H1 (cell line): Measurements from ENCODE around the gene FARS2. TPM values are rescaled to one million over a fixed set of nuclear protein-coding genes. Genes with fewer than 3 reads are reported as not detected.

Experiments
- CTCF ChIA-PET: fragments of 300-600 bp; sonication (Branson Sonifier 250); formaldehyde crosslinking; loops from one replicate; lab custom pipeline; 2021; ENCODE audit not compliant: partially characterized antibody; lab: Charles Lee
- POLR2A ChIA-PET: fragments of 300-600 bp; sonication (Branson Sonifier 250); formaldehyde crosslinking; loops from one replicate; lab custom pipeline; 2021; ENCODE audit warnings: inconsistent platforms; ENCODE audit not compliant: partially characterized antibody; lab: Charles Lee
- DNase-seq, 2 experiments: peaks; one replicate each; pipeline versions ENCODE4 v3.0.0 to v3.0.0-alpha.2; 2010 to 2022; ENCODE audit warnings: low spot score in 2 of 2, low read depth in 1 of 2, mixed read lengths in 1 of 2
- FAIRE-seq: peaks from 2 replicates; lab custom pipeline; 2011; peaks lifted over from hg19 to GRCh38; lab: Jason Lieb, UNC
- H2AFZ ChIP-seq: 2 replicates; pipeline ENCODE4 v1.8.1; 2012; ENCODE audit warnings: low read length, inconsistent platforms
- H2AK5ac ChIP-seq: 2 replicates; pipeline ENCODE4 v1.6.1; 2013; ENCODE audit warnings: low read depth, low read length
- H2BK120ac ChIP-seq: replicated peaks from 2 replicates; pipeline ENCODE3; 2013; ENCODE audit warnings: low read depth, low read length, inconsistent platforms
- H2BK12ac ChIP-seq: 2 replicates; pipeline ENCODE4 v1.6.1; 2013; ENCODE audit warnings: low read depth, low read length
- H2BK15ac ChIP-seq: 2 replicates; pipeline ENCODE4 v1.6.1; 2013; ENCODE audit warnings: low read length
- H2BK20ac ChIP-seq: 2 replicates; pipeline ENCODE4 v1.6.1; 2013; ENCODE audit warnings: low read length
- H2BK5ac ChIP-seq: 2 replicates; pipeline ENCODE4 v1.6.1; 2013; ENCODE audit warnings: low read depth, low read length
- H3K14ac ChIP-seq: 2 replicates; pipeline ENCODE4 v1.6.1; 2013; ENCODE audit warnings: inconsistent platforms; ENCODE audit not compliant: insufficient read length
- H3K18ac ChIP-seq: 2 replicates; pipeline ENCODE4 v1.6.1; 2013; ENCODE audit warnings: low read length; ENCODE audit errors: extremely low read depth
- H3K23ac ChIP-seq: 2 replicates; pipeline ENCODE4 v1.6.1; 2013; ENCODE audit warnings: inconsistent platforms; ENCODE audit not compliant: insufficient read length
- H3K23me2 ChIP-seq: 2 replicates; pipeline ENCODE4 v1.6.1; 2013; ENCODE audit warnings: low read depth, low read length
- H3K27ac ChIP-seq: 2 replicates; pipeline ENCODE4 v1.6.1; 2011; ENCODE audit warnings: low read depth, low read length, inconsistent platforms
- H3K27me3 ChIP-seq, 4 experiments: replicated peaks in 1 of 4; 1 replicate in 1 of 4; 2 replicates in 3 of 4; pipeline versions ENCODE4 v1.6.1 to v1.8.1; 2011 to 2013; ENCODE audit warnings: low read length in 3 of 4, mild to moderate bottlenecking in 3 of 4, inconsistent platforms in 2 of 4, mixed read lengths in 2 of 4, moderate library complexity in 1 of 4; ENCODE audit not compliant: control insufficient read depth in 3 of 4, insufficient read depth in 3 of 4; ENCODE audit errors: extremely low read depth in 1 of 4
- H3K36me3 ChIP-seq, 4 experiments: 2 replicates each; pipeline versions ENCODE4 v1.6.1 to v1.8.1; 2011 to 2013; ENCODE audit warnings: mild to moderate bottlenecking in 4 of 4, low read length in 3 of 4, moderate library complexity in 2 of 4, control low read depth in 1 of 4, inconsistent platforms in 1 of 4; ENCODE audit not compliant: insufficient read depth in 4 of 4, control insufficient read depth in 2 of 4
- H3K4ac ChIP-seq: replicated peaks from 2 replicates; pipeline ENCODE3; 2013; ENCODE audit warnings: low read length, low read depth, mixed read lengths, inconsistent platforms; ENCODE audit not compliant: insufficient read length
- H3K4me1 ChIP-seq, 4 experiments: replicated peaks in 1 of 4; 1 replicate in 1 of 4; 2 replicates in 3 of 4; pipeline versions ENCODE4 v1.6.1 to v1.8.1; 2011 to 2013; ENCODE audit warnings: low read length in 3 of 4, inconsistent platforms in 2 of 4, mixed read lengths in 1 of 4; ENCODE audit not compliant: insufficient read depth in 4 of 4, control insufficient read depth in 3 of 4
- H3K4me2 ChIP-seq, 2 experiments: 2 replicates each; pipeline versions ENCODE4 v1.6.1 to v1.8.1; 2011 to 2013; ENCODE audit warnings: low read depth in 2 of 2, low read length in 2 of 2, control low read depth in 1 of 2, inconsistent platforms in 1 of 2, mild to moderate bottlenecking in 1 of 2; ENCODE audit not compliant: insufficient read depth in 1 of 2
- H3K4me3 ChIP-seq, 4 experiments: fragments of 200-600, 300-600 bp in 1 of 4; sonication (generic), shearing (Covaris generic), sonication (Bioruptor Twin) in 1 of 4; 2 replicates each; pipeline versions ENCODE4 v1.5.1 to v1.8.1; 2011 to 2016; ENCODE audit warnings: low read length in 4 of 4, low read depth in 3 of 4, control low read depth in 2 of 4, inconsistent platforms in 2 of 4, mild to moderate bottlenecking in 2 of 4, mixed read lengths in 1 of 4, moderate library complexity in 1 of 4; ENCODE audit not compliant: insufficient read depth in 2 of 4; ENCODE audit errors: extremely low read depth in 1 of 4
- H3K56ac ChIP-seq: replicated peaks from 2 replicates; pipeline ENCODE3; 2013; ENCODE audit warnings: low read depth, mild to moderate bottlenecking, mixed read lengths, low read length, inconsistent platforms; ENCODE audit not compliant: insufficient read length
- H3K79me1 ChIP-seq: 2 replicates; pipeline ENCODE4 v1.6.1; 2013; ENCODE audit warnings: low read depth, low read length, control low read depth
- H3K79me2 ChIP-seq, 2 experiments: 2 replicates each; pipeline versions ENCODE4 v1.6.1 to v1.8.1; 2012 to 2013; ENCODE audit warnings: low read length in 2 of 2, mild to moderate bottlenecking in 2 of 2, inconsistent platforms in 1 of 2; ENCODE audit not compliant: insufficient read depth in 2 of 2, control insufficient read depth in 1 of 2
- H3K9ac ChIP-seq, 4 experiments: replicated peaks in 1 of 4; 1 replicate in 1 of 4; 2 replicates in 3 of 4; pipeline versions ENCODE4 v1.6.1 to v1.8.1; 2011 to 2013; ENCODE audit warnings: low read depth in 3 of 4, low read length in 3 of 4, control low read depth in 2 of 4, mild to moderate bottlenecking in 2 of 4, moderate library complexity in 2 of 4, inconsistent platforms in 1 of 4; ENCODE audit errors: extremely low read depth in 1 of 4
- H3K9me3 ChIP-seq, 2 experiments: 2 replicates each; pipeline versions ENCODE4 v1.6.1 to v1.8.1; 2012 to 2013; ENCODE audit warnings: mild to moderate bottlenecking in 2 of 2, moderate library complexity in 2 of 2, control low read depth in 1 of 2, inconsistent platforms in 1 of 2, low read depth in 1 of 2, low read length in 1 of 2, mixed read lengths in 1 of 2; ENCODE audit not compliant: insufficient read depth in 2 of 2
- H4K20me1 ChIP-seq, 2 experiments: replicated peaks in 1 of 2; 2 replicates each; pipeline versions ENCODE3 to v1.8.1; 2011 to 2013; ENCODE audit warnings: inconsistent platforms in 2 of 2, low read length in 2 of 2, mild to moderate bottlenecking in 1 of 2; ENCODE audit not compliant: insufficient read depth in 2 of 2, control insufficient read depth in 1 of 2
- H4K5ac ChIP-seq: 2 replicates; pipeline ENCODE4 v1.6.1; 2013; ENCODE audit warnings: low read length, low read depth, mixed read lengths, inconsistent platforms; ENCODE audit not compliant: insufficient read length
- H4K8ac ChIP-seq: 2 replicates; pipeline ENCODE4 v1.8.0; 2013; ENCODE audit warnings: mild to moderate bottlenecking, moderate library complexity, low read length, inconsistent platforms; ENCODE audit not compliant: insufficient read depth; ENCODE audit errors: extremely low read depth
- H4K91ac ChIP-seq: replicated peaks from 2 replicates; pipeline ENCODE3; 2013; ENCODE audit warnings: low read length, mixed read lengths, inconsistent platforms; ENCODE audit not compliant: insufficient read length
- CHD2 ChIP-seq: IDR thresholded peaks from 2 replicates; pipeline ENCODE4 v1.6.1; 2012; ENCODE audit warnings: low read length, improper control_type of control experiment
- JUN ChIP-seq: IDR thresholded peaks from 2 replicates; pipeline ENCODE4 v1.6.1; 2011; ENCODE audit warnings: low read depth, mild to moderate bottlenecking, improper control_type of control experiment, low read length
- RNF2 ChIP-seq: fragments of 200-900, 300-1000 bp; sonication (generic); IDR thresholded peaks from 2 replicates; pipeline ENCODE4 v1.7.1; 2016; ENCODE audit warnings: borderline replicate concordance, low read depth, mild to moderate bottlenecking, antibody characterized with exemption, low read length; ENCODE audit not compliant: poor library complexity, severe bottlenecking; ENCODE audit errors: missing control alignments
- WGBS, 2 experiments: shearing (Covaris generic) in 1 of 2; methylation state at CpG; one replicate each; pipeline versions ENCODE4 v1.1.6 to v1.1.7; 2013 to 2015; ENCODE audit warnings: low lambda C conversion rate in 2 of 2, mixed read lengths in 2 of 2, inconsistent platforms in 1 of 2, low coverage in 1 of 2, missing lambda C conversion rate in 1 of 2; ENCODE audit not compliant: insufficient replicate concordance in 2 of 2, insufficient coverage in 1 of 2, insufficient read length in 1 of 2; ENCODE audit errors: extremely low coverage in 1 of 2, missing lambda C conversion rate in 1 of 2; 5-methylcytosine and 5-hydroxymethylcytosine counted together
- polyA plus RNA-seq, 7 experiments: library from polyadenylated mRNA; depleted of rRNA in 3 of 7; stranded (reverse) in 5 of 7; unstranded in 2 of 7; fragments of >200 nt in 5 of 7; fragments of 200-250 nt in 2 of 7; gene quantifications; 1 replicate in 5 of 7; 2 replicates in 1 of 7; 4 replicates in 1 of 7; pipeline versions ENCODE4 v1.2.1 to v1.2.3, GENCODE V29; 2011 to 2013; ENCODE audit warnings: missing spikeins in 2 of 7, mixed read lengths in 2 of 7
- total RNA-seq: library from RNA; stranded (reverse); fragmentation: NEBNext Ultra II Directional; extraction: Animal tissue kit (Norgen Biotek cat#: 25700); gene quantifications from 2 replicates; pipeline ENCODE4 v1.2.1, GENCODE V29; 2021

The FARS2 gene
- total and polyA plus RNA-seq, 2 of the 8 experiments (the other 6 are each of a cell fraction or from before 2014, with no cell fraction given): 11.7 to 14.4 TPM

DNA sequence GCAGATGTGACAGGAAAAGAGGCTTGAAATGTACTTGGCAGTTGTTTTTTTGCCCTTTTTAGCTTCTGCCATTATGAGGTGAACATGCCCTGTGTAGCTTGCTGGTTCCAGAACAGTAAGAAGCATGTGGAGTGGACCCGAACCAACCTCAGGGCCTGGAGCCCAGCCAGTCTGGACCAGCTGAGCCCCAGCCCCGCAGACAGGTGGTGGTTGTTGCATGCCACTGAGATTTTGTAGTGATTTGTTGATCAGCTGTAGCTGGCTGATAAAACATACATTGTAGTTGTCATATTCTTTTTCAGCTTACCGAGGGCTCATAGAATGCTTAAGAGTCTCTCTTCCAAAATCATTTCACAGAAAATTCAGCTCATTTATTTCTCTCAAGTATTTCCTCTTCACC, 182.2 kb downstream of the FARS2 start:
- Histone ChIP-seq H3K18ac (no peak overlapping the region), H3K4me2 (no peak overlapping the region), H3K14ac (no peak overlapping the region), H2AFZ (no peak overlapping the region), H2AK5ac (no peak overlapping the region), H2BK120ac (no peak overlapping the region), H4K91ac (no peak overlapping the region), H3K4me1 (peaks cover 2 to 11% (median 7%) of the 10 kb centered on the region in 4 experiments; a peak in 5 of 7 replicates), H3K23ac (no peak overlapping the region), H3K27ac (no peak overlapping the region), H3K56ac (no peak overlapping the region), H3K4ac (no peak overlapping the region), H3K27me3 (no peaks in the 10 kb centered on the region), H3K9ac (no peak overlapping the region), H3K79me2 (no peaks in the 10 kb centered on the region), H3K9me3 (no peaks in the 10 kb centered on the region), H4K5ac (no peak overlapping the region), H4K20me1 (no peaks in the 10 kb centered on the region), H2BK5ac (no peak overlapping the region), H3K79me1 (no peaks in the 10 kb centered on the region), H2BK12ac (no peak overlapping the region), H3K36me3 (no peaks in the 10 kb centered on the region), H4K8ac (no peak overlapping the region), H3K4me3 (no peak overlapping the region), H2BK15ac (no peak overlapping the region), H2BK20ac (no peak overlapping the region), H3K23me2 (0 out of 2 replicates have a peak, but pooled peaks cover 2% of the 10 kb centered on the region)
- POLR2A ChIA-PET: interaction anchor here (0.9 kb wide), 1 partner anchor 9 kb away, joined by 3 read pairs; no protein-coding TSS in a partner anchor
- CTCF ChIA-PET: interaction anchor here (0.6 to 1.9 kb wide), 7 partner anchors 14 to 555 kb away, joined by 3 to 6 read pairs (median 4); no protein-coding TSS in a partner anchor
- WGBS, 2 experiments: 93% methylated on average over 3 of the region's 3 CpGs; no CpG with 5 or more reads in 1 of the 2 experiments
- TF ChIP-seq JUN (no peak), RNF2 (no peak), CHD2 (no peak)
- no peak for FAIRE-seq
- DNase-seq: no peak
